Dermis blood vessel endothelial cell (primary cell): ENCODE results near the gene KRTAP19-2. TPM values are rescaled to one million over a fixed set of nuclear protein-coding genes. Genes with fewer than 3 reads are reported as not detected.

Experiments used
- total RNA-seq: library from RNA; depleted of rRNA; stranded (reverse); fragments of >200 nt; gene quantifications from 2 replicates; pipeline ENCODE4 v1.2.3, GENCODE V29; 2014

KRTAP19-2 gene
- total RNA-seq, 1 donor from 2014 or later, result not detected

Other genes starting within 250 kb of the KRTAP19-2 start
- not detected in 2 replicates for gene KRTAP24-1, start 204.5 kb downstream of the KRTAP19-2 start, total RNA-seq
- gene KRTAP25-1, start 197.9 kb downstream of the KRTAP19-2 start, total RNA-seq, result not detected in 2 replicates
- not detected in 2 replicates for gene KRTAP26-1, start 167.1 kb downstream of the KRTAP19-2 start, total RNA-seq
- not detected in 2 replicates for gene KRTAP27-1, start 149.7 kb downstream of the KRTAP19-2 start, total RNA-seq
- gene KRTAP23-1, start 138.8 kb downstream of the KRTAP19-2 start, total RNA-seq, result not detected in 2 replicates
- gene KRTAP13-2, start 115.2 kb downstream of the KRTAP19-2 start, total RNA-seq, result not detected in 2 replicates
- not detected in 2 replicates for gene KRTAP13-1, start 91.4 kb downstream of the KRTAP19-2 start, total RNA-seq
- not detected in 2 replicates for gene KRTAP13-3, start 61.5 kb downstream of the KRTAP19-2 start, total RNA-seq
- gene KRTAP13-4, start 57.2 kb downstream of the KRTAP19-2 start, total RNA-seq, result not detected in 2 replicates
- gene KRTAP15-1, start 47.2 kb downstream of the KRTAP19-2 start, total RNA-seq, result not detected in 2 replicates
- not detected in 2 replicates for gene KRTAP19-1, start 7.1 kb downstream of the KRTAP19-2 start, total RNA-seq
- not detected in 2 replicates for gene KRTAP19-3, start 4.6 kb upstream of the KRTAP19-2 start, total RNA-seq
- not detected in 2 replicates for gene KRTAP19-4, start 9.7 kb upstream of the KRTAP19-2 start, total RNA-seq
- gene KRTAP19-5, start 14.7 kb upstream of the KRTAP19-2 start, total RNA-seq, result not detected in 2 replicates
- not detected in 2 replicates for gene KRTAP19-6, start 54.4 kb upstream of the KRTAP19-2 start, total RNA-seq
- not detected in 2 replicates for gene KRTAP19-7, start 73.9 kb upstream of the KRTAP19-2 start, total RNA-seq
- not detected in 2 replicates for gene KRTAP22-2, start 103.0 kb upstream of the KRTAP19-2 start, total RNA-seq
- gene KRTAP6-3, start 105.0 kb upstream of the KRTAP19-2 start, total RNA-seq, result not detected in 2 replicates
- not detected in 2 replicates for gene KRTAP6-2, start 111.5 kb upstream of the KRTAP19-2 start, total RNA-seq
- not detected in 2 replicates for gene KRTAP22-1, start 113.7 kb upstream of the KRTAP19-2 start, total RNA-seq
- gene KRTAP6-1, start 126.5 kb upstream of the KRTAP19-2 start, total RNA-seq, result not detected in 2 replicates
- gene KRTAP20-1, start 129.0 kb upstream of the KRTAP19-2 start, total RNA-seq, result not detected in 2 replicates
- not detected in 2 replicates for gene KRTAP20-4, start 133.2 kb upstream of the KRTAP19-2 start, total RNA-seq
- gene KRTAP20-2, start 147.8 kb upstream of the KRTAP19-2 start, total RNA-seq, result not detected in 2 replicates
- not detected in 2 replicates for gene KRTAP20-3, start 155.4 kb upstream of the KRTAP19-2 start, total RNA-seq
- not detected in 2 replicates for gene KRTAP21-3, start 231.3 kb upstream of the KRTAP19-2 start, total RNA-seq